Activated CD4-positive, CD25-positive, alpha-beta regulatory T cell treated with anti-CD3 and anti-CD28 coated beads, Interleukin-2, amount 50 U/mL, for 72 hours (primary cell): ENCODE measurements around the gene NT5DC2.
A peak's percentile ranks its signal among the peaks of the same experiment; 100 is the strongest.

Experiments used
- DNase-seq: peaks from one replicate; pipeline ENCODE4 v3.0.0; 2021

NT5DC2 gene

GRCh38 chr3:52533623-52534280, at the start of gene NT5DC2:
Gene NT5DC2, minus strand, starts transcription at chr3:52533857. Its CDS starts 120 bp downstream, at chr3:52533737.
- DNase-seq = peak; percentile 65

GRCh38 chr3:52574056-52574965, 40.7 kb upstream of the NT5DC2 start:
- DNase-seq = no peak

GRCh38 chr3:52572221-52572620, 38.6 kb upstream of the NT5DC2 start:
- no peak for DNase-seq

- no peak for DNase-seq
Measured at GRCh38 chr3:52570076-52570475, 36.4 kb upstream of the NT5DC2 start.

- no peak for DNase-seq
Measured at GRCh38 chr3:52568069-52568468, 34.4 kb upstream of the NT5DC2 start.

GRCh38 chr3:52563984-52564383, 30.3 kb upstream of the NT5DC2 start:
- DNase-seq = no peak

- DNase-seq = no peak
Measured at GRCh38 chr3:52561028-52561747, 27.5 kb upstream of the NT5DC2 start.

- DNase-seq = no peak
Measured at GRCh38 chr3:52558436-52558835, 24.8 kb upstream of the NT5DC2 start.

- DNase-seq = no peak
Measured at GRCh38 chr3:52557011-52557960, 23.6 kb upstream of the NT5DC2 start.

- no peak for DNase-seq
Measured at GRCh38 chr3:52555056-52555455, 21.4 kb upstream of the NT5DC2 start.

GRCh38 chr3:52554026-52554755, 20.5 kb upstream of the NT5DC2 start:
- no peak for DNase-seq

GRCh38 chr3:52552089-52552488, 18.4 kb upstream of the NT5DC2 start:
- DNase-seq = no peak

- no peak for DNase-seq
Measured at GRCh38 chr3:52551118-52551517, 17.5 kb upstream of the NT5DC2 start.

- no peak for DNase-seq
Measured at GRCh38 chr3:52547143-52547542, 13.5 kb upstream of the NT5DC2 start.

- no peak for DNase-seq
Measured at GRCh38 chr3:52546111-52546901, 12.6 kb upstream of the NT5DC2 start.

GRCh38 chr3:52544937-52545336, 11.3 kb upstream of the NT5DC2 start:
- no peak for DNase-seq

GRCh38 chr3:52541050-52541449, 7.4 kb upstream of the NT5DC2 start:
- DNase-seq = no peak

- no peak for DNase-seq
Measured at GRCh38 chr3:52539010-52539653, 5.5 kb upstream of the NT5DC2 start.

- no peak for DNase-seq
Measured at GRCh38 chr3:52537726-52538421, 4.2 kb upstream of the NT5DC2 start.
